Calu3 (cell line): Measurements from ENCODE around the gene SPAM1. TPM values are rescaled to one million over a fixed set of nuclear protein-coding genes. Genes with fewer than 3 reads are reported as not detected.

ENCODE experiments used
- BruUV-seq: library from RNA; stranded (reverse); fragments of 400-500 nt; replicated peaks from 2 replicates; lab custom pipeline; 2021; lab: Mats Ljungman, UMichigan
- CTCF ChIA-PET: fragments of 300-600 bp; sonication (Branson Sonifier 250); formaldehyde crosslinking; loops from one replicate; lab custom pipeline; 2022; ENCODE audit warnings: antibody characterized with exemption; lab: Charles Lee
- DNase-seq: peaks from one replicate; pipeline ENCODE4 v3.0.0; 2022
- H3K27ac Mint-ChIP-seq: one replicate; pipeline ENCODE4 v1.8.0; 2022; ENCODE audit warnings: mixed read lengths; ENCODE audit not compliant: unreplicated experiment
- H3K27me3 Mint-ChIP-seq: one replicate; pipeline ENCODE4 v1.8.0; 2022; ENCODE audit warnings: mixed read lengths; ENCODE audit not compliant: unreplicated experiment
- H3K36me3 Mint-ChIP-seq: one replicate; pipeline ENCODE4 v1.8.0; 2022; ENCODE audit warnings: mild to moderate bottlenecking, moderate library complexity, mixed read lengths; ENCODE audit not compliant: insufficient read depth, unreplicated experiment
- H3K4me1 Mint-ChIP-seq: one replicate; pipeline ENCODE4 v1.8.0; 2022; ENCODE audit warnings: mild to moderate bottlenecking, low read depth, mixed read lengths; ENCODE audit not compliant: unreplicated experiment
- H3K4me3 Mint-ChIP-seq: one replicate; pipeline ENCODE4 v1.8.0; 2022; ENCODE audit warnings: mild to moderate bottlenecking, low read depth, moderate library complexity, mixed read lengths; ENCODE audit not compliant: unreplicated experiment
- H3K9me3 Mint-ChIP-seq: one replicate; pipeline ENCODE4 v1.8.0; 2022; ENCODE audit warnings: low read depth, mixed read lengths; ENCODE audit not compliant: unreplicated experiment
- CTCF ChIP-seq: fragments of 200-600 bp; IDR thresholded peaks from one replicate; pipeline ENCODE4 v1.8.0; 2022; ENCODE audit warnings: antibody characterized with exemption; ENCODE audit not compliant: unreplicated experiment
- intact Hi-C: fragments of 100-400 bp; cut with micrococcal nuclease; formaldehyde crosslinking; loops from one replicate; pipeline ENCODE4 v1.10.0; 2022; ENCODE audit not compliant: unreplicated experiment
- total RNA-seq: library from RNA; stranded (reverse); gene quantifications from 2 replicates; pipeline ENCODE4 v1.2.3, GENCODE V29; 2022

SPAM1 gene
- total RNA-seq, 1 experiment from 2014 or later = not detected

DNA sequence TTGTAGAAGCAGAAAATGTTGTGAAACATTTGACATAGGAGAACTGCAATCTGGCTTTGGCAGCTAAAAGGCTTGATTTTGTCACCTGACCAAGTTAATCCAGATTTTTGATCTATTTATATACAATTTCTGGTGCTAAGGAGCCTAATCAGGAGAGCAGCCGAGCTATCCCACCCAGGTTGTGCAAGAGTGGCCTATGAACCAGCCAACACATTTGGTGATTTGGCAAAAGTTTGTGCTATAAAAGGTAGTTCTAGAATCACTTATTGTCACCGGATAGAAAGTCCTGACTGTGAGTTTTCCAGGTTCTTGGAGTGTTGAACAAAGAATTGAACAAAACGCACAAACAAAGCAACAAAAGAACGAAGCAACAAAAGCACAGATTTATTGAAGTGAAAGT lies 1.4 kb upstream of the SPAM1 start:
- CTCF ChIA-PET = no interaction called here
- Mint-ChIP-seq H3K27me3 (no peaks in the 10 kb centered on the region), H3K27ac (no peak overlapping the region), H3K4me3 (no peak overlapping the region), H3K9me3 (peaks cover 5% of the 10 kb centered on the region), H3K4me1 (peaks cover 4% of the 10 kb centered on the region), H3K36me3 (no peaks in the 10 kb centered on the region)
- TF ChIP-seq CTCF = no peak
- intact Hi-C loops = no loop called here
- no peak for DNase-seq
- BruUV-seq = no TSS peak

DNA sequence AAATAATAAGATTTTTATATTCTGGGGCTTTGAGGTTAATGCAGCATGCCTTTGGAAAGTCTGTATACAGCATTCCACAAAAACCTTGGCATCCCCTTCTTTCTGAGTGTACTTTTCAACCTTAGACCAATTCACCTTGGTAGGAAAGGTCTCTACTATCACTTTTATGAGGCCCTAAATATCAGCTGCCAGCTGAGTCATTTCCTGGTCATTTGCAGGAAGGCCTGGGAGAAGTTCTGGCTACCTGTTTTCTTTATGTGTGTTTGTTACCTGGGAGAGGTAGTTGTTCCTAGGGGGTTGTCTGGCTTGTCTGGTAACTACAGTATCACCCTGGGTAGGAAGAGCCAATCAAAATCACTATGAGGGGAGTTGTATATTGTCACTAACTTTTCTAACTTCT lies 4.1 kb downstream of the SPAM1 start:
- Mint-ChIP-seq H3K27ac (peak overlapping the region; percentile 66), H3K4me3 (no peak overlapping the region), H3K27me3 (no peaks in the 10 kb centered on the region), H3K36me3 (no peaks in the 10 kb centered on the region), H3K4me1 (peaks cover 17% of the 10 kb centered on the region), H3K9me3 (peaks cover 5% of the 10 kb centered on the region)
- intact Hi-C loops = loop anchor here (5.0 kb wide), 1 partner anchor 103 kb away; the partner anchor contains the start of gene TMEM229A
- BruUV-seq = no TSS peak
- DNase-seq = peak; percentile 37
- no peak for TF ChIP-seq CTCF
- CTCF ChIA-PET = no interaction called here

GRCh38 chr7:123929655-123930054 lies 4.6 kb downstream of the SPAM1 start:
- Mint-ChIP-seq H3K4me3 (no peak overlapping the region), H3K9me3 (peaks cover 4% of the 10 kb centered on the region), H3K4me1 (peaks cover 17% of the 10 kb centered on the region), H3K36me3 (no peaks in the 10 kb centered on the region), H3K27me3 (no peaks in the 10 kb centered on the region), H3K27ac (peak overlapping the region; percentile 66)
- intact Hi-C loops = loop anchor here (5.0 kb wide), 1 partner anchor 103 kb away; the partner anchor contains the start of gene TMEM229A
- CTCF ChIA-PET = no interaction called here
- no TSS peak for BruUV-seq
- no peak for TF ChIP-seq CTCF
- DNase-seq = no peak

- Mint-ChIP-seq H3K27ac (no peak overlapping the region), H3K27me3 (no peaks in the 10 kb centered on the region), H3K4me3 (no peak overlapping the region), H3K36me3 (no peaks in the 10 kb centered on the region), H3K9me3 (peaks cover 8% of the 10 kb centered on the region), H3K4me1 (peaks cover 19% of the 10 kb centered on the region)
- no TSS peak for BruUV-seq
- no peak for DNase-seq
- TF ChIP-seq CTCF = no peak
- CTCF ChIA-PET = no interaction called here
- intact Hi-C loops = no loop called here
Observed at GRCh38 chr7:123935436-123936381, 10.7 kb downstream of the SPAM1 start.
